ENCODE data around the gene MYLK. TPM values are rescaled to one million over a fixed set of nuclear protein-coding genes. Genes with fewer than 3 reads are reported as not detected.
A peak's percentile ranks its signal among the peaks of the same experiment; 100 is the strongest.

Gene MYLK
- total RNA-seq, 1 donor from 2014 or later: 50.5 TPM

- H4K20me1 ChIP-seq (ENCODE audit: insufficient read depth, low read length): no peaks in the 10 kb centered on the region
- TF ChIP-seq CTCF (IDR thresholded peaks at IDR 0.05; ENCODE audit: insufficient read depth, low read depth, low read length) (no peak), EZH2 (IDR thresholded peaks at IDR 0.05; ENCODE audit: insufficient read depth, low read length) (no peak)
- no peak overlapping the region for H3K4me3 ChIP-seq (ENCODE audit: insufficient read depth, low read depth, low read length)
- Mint-ChIP-seq H3K4me1 (ENCODE audit: low read depth, unreplicated experiment) (peaks cover 23% of the 10 kb centered on the region), H3K9me3 (ENCODE audit: unreplicated experiment) (peaks cover 7% of the 10 kb centered on the region), H3K4me3 (ENCODE audit: unreplicated experiment) (no peak overlapping the region), H3K27me3 (ENCODE audit: low read depth, unreplicated experiment) (no peaks in the 10 kb centered on the region), H3K27ac (ENCODE audit: unreplicated experiment) (no peak overlapping the region), H3K36me3 (ENCODE audit: low read depth, unreplicated experiment) (peaks cover 15% of the 10 kb centered on the region)
- H3K4me1 ChIP-seq (ENCODE audit: insufficient read depth, low read length): peaks cover 19% of the 10 kb centered on the region
- H3K9ac ChIP-seq (ENCODE audit: low read length): no peak overlapping the region
- H3K9me3 ChIP-seq (ENCODE audit: insufficient read depth, low read depth, low read length): no peaks in the 10 kb centered on the region
- peaks cover 6% of the 10 kb centered on the region for H3K79me2 ChIP-seq (ENCODE audit: insufficient read depth, low read length)
- FAIRE-seq: no peak
- H3K27me3 ChIP-seq (ENCODE audit: insufficient read depth, low read length): no peaks in the 10 kb centered on the region
- H3K27ac ChIP-seq (ENCODE audit: low read depth, low read length): no peak overlapping the region
- H3K36me3 ChIP-seq (ENCODE audit: insufficient read depth, low read length): peaks cover 8% of the 10 kb centered on the region
- no peak for DNase-seq (ENCODE audit: low read depth)
- H2AFZ ChIP-seq (ENCODE audit: low read depth, low read length): no peak overlapping the region
- no peak overlapping the region for H3K4me2 ChIP-seq (ENCODE audit: low read length)
These were observed 124.3 kb downstream of the MYLK start for GRCh38 chr3:123759871-123760270.

- Histone ChIP-seq H3K27me3 (ENCODE audit: insufficient read depth, low read length) (no peaks in the 10 kb centered on the region), H3K9me3 (ENCODE audit: insufficient read depth, low read depth, low read length) (no peaks in the 10 kb centered on the region), H3K36me3 (ENCODE audit: insufficient read depth, low read length) (peaks cover 5% of the 10 kb centered on the region), H2AFZ (ENCODE audit: low read depth, low read length) (no peak overlapping the region), H4K20me1 (ENCODE audit: insufficient read depth, low read length) (no peaks in the 10 kb centered on the region), H3K4me1 (ENCODE audit: insufficient read depth, low read length) (peaks cover 19% of the 10 kb centered on the region), H3K9ac (ENCODE audit: low read length) (no peak overlapping the region), H3K4me3 (ENCODE audit: insufficient read depth, low read depth, low read length) (no peak overlapping the region), H3K79me2 (ENCODE audit: insufficient read depth, low read length) (peaks cover 6% of the 10 kb centered on the region), H3K27ac (ENCODE audit: low read depth, low read length) (no peak overlapping the region), H3K4me2 (ENCODE audit: low read length) (no peak overlapping the region)
- Mint-ChIP-seq H3K4me1 (ENCODE audit: low read depth, unreplicated experiment) (peaks cover 26% of the 10 kb centered on the region), H3K9me3 (ENCODE audit: unreplicated experiment) (peaks cover 7% of the 10 kb centered on the region), H3K27me3 (ENCODE audit: low read depth, unreplicated experiment) (no peaks in the 10 kb centered on the region), H3K36me3 (ENCODE audit: low read depth, unreplicated experiment) (peaks cover 12% of the 10 kb centered on the region), H3K4me3 (ENCODE audit: unreplicated experiment) (no peak overlapping the region), H3K27ac (ENCODE audit: unreplicated experiment) (no peak overlapping the region)
- no peak for TF ChIP-seq CTCF (IDR thresholded peaks at IDR 0.05; ENCODE audit: insufficient read depth, low read depth, low read length)
- TF ChIP-seq EZH2 (IDR thresholded peaks at IDR 0.05; ENCODE audit: insufficient read depth, low read length): no peak
- DNase-seq (ENCODE audit: low read depth) (peak; percentile 50), FAIRE-seq (no peak)
These were observed 124.8 kb downstream of the MYLK start for GRCh38 chr3:123759311-123759710.

- Histone ChIP-seq H3K79me2 (ENCODE audit: insufficient read depth, low read length) (peaks cover 6% of the 10 kb centered on the region), H3K9ac (ENCODE audit: low read length) (no peak overlapping the region), H3K4me3 (ENCODE audit: insufficient read depth, low read depth, low read length) (no peak overlapping the region), H3K27me3 (ENCODE audit: insufficient read depth, low read length) (no peaks in the 10 kb centered on the region), H3K4me2 (ENCODE audit: low read length) (peak overlapping the region; percentile 3), H4K20me1 (ENCODE audit: insufficient read depth, low read length) (no peaks in the 10 kb centered on the region), H3K4me1 (ENCODE audit: insufficient read depth, low read length) (peaks cover 19% of the 10 kb centered on the region), H3K36me3 (ENCODE audit: insufficient read depth, low read length) (no peaks in the 10 kb centered on the region), H3K27ac (ENCODE audit: low read depth, low read length) (no peak overlapping the region), H3K9me3 (ENCODE audit: insufficient read depth, low read depth, low read length) (no peaks in the 10 kb centered on the region), H2AFZ (ENCODE audit: low read depth, low read length) (no peak overlapping the region)
- Mint-ChIP-seq H3K27me3 (ENCODE audit: low read depth, unreplicated experiment) (no peaks in the 10 kb centered on the region), H3K27ac (ENCODE audit: unreplicated experiment) (no peak overlapping the region), H3K9me3 (ENCODE audit: unreplicated experiment) (peaks cover 6% of the 10 kb centered on the region), H3K36me3 (ENCODE audit: low read depth, unreplicated experiment) (peaks cover 5% of the 10 kb centered on the region), H3K4me3 (ENCODE audit: unreplicated experiment) (no peak overlapping the region), H3K4me1 (ENCODE audit: low read depth, unreplicated experiment) (peaks cover 32% of the 10 kb centered on the region)
- peak; percentile 47 for FAIRE-seq
- TF ChIP-seq CTCF (IDR thresholded peaks at IDR 0.05; ENCODE audit: insufficient read depth, low read depth, low read length) (no peak), EZH2 (IDR thresholded peaks at IDR 0.05; ENCODE audit: insufficient read depth, low read length) (no peak)
- DNase-seq (ENCODE audit: low read depth): peak; percentile 79
These were observed 126.0 kb downstream of the MYLK start for GRCh38 chr3:123758081-123758564.

Data from astrocyte (in vitro differentiated cells and primary cell).